Stimulated activated CD8-positive, alpha-beta memory T cell treated with anti-CD3 and anti-CD28 coated beads, Interleukin-4, amount 100 ng/mL, for 48 hours (primary cell): ENCODE results near the gene TM4SF5.

ENCODE experiments used
- DNase-seq: peaks from one replicate; pipeline ENCODE4 v3.0.0-alpha.2; 2020

The TM4SF5 gene

DNA sequence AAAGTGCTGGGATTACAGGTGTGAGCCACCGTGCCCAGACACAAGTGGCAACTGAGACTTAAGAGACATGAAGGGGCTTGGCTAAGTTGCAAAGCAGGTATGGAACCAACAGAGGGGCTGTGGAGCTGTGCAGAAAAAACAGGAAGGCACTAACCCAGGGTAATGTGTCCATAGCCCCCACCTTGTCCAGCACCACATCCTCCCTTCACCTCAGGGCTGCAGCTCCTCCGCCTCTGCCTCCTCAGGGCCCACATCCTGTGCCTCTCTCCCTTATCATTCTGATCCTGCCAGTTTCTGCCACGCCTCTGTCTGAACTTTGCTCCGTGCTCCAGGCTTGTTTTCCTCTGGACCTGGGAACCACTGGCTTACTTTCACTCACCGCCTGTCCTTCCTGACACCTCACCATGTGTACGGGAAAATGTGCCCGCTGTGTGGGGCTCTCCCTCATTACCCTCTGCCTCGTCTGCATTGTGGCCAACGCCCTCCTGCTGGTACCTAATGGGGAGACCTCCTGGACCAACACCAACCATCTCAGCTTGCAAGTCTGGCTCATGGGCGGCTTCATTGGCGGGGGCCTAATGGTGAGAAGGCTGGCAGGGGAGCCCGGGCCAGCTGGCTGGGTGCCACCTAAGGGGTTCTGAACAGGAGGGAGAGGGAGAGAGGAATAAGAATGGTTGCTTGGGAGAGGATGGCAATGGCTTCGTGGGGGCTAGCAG, at the start of gene TM4SF5:
TSS of gene TM4SF5 (plus strand) at position 368 of the 716 bp plus-strand sequence. CDS start at position 405, 37 bp downstream.
- DNase-seq = no peak

DNA sequence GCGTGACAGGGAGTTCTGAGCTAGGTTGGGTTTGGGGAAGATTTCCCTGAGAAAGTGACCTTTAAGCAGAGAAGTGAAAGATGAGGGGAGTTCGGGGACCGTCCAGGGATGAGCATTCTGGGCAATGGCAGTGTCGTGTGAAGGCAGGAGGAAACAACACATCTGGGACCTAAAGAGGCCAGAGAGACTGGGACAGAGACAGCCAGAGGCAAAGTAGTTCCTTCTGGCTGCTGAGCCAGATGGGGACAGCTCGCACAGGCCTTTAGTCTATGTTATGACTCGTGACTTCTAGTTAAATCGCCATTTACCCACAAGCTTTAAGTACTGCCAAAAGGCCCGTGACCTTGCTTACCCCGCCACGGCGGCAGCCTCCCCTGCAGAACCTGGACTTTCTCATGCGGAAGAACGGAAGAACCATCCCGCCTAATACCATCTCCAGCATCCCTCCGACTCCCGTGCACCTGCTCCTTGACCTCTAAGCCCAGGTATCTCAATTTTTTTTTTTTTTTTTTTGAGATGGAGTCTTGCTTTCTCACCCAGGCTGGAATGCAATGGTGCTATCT, 48.9 kb upstream of the TM4SF5 start:
- no peak for DNase-seq

GRCh38 chr17:4724650-4725049, 47.0 kb upstream of the TM4SF5 start:
- DNase-seq = no peak

DNA sequence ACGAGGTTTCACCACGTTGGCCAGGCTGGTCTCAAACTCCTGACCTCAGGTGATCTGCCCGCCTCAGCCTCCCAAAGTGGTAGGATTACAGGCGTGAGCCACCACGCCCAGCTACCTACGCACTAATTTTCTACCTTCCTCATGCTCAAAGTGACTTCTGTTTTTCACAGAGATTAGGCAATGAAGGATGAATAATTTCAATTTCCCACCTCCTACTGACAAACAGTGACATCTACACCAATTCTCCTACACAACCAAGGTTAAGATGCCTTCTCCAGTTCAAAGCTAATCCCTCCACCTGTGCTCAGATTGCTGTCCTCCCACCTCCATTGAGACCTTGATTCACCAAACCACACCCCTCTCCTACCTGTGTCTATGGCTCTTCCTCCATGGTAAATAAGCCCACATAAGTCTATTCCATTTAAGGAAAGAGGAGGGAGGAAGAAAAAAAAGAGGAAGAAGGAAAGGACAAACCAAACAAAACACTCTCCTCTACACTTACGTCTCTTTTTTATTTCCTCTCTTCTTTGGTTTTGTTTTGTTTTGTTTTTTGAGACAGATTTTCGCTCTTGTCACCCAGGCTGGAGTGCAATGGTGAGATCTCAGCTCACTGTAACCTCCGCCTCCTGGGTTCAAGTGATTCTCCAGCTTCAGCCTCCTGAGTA, 45.9 kb upstream of the TM4SF5 start:
- no peak for DNase-seq

- peak; percentile 48 for DNase-seq
Observed at GRCh38 chr17:4728124-4728523, 43.6 kb upstream of the TM4SF5 start.

- DNase-seq = no peak
Observed at GRCh38 chr17:4733073-4733531, 38.6 kb upstream of the TM4SF5 start.

- no peak for DNase-seq
Observed at GRCh38 chr17:4734857-4735475, 36.7 kb upstream of the TM4SF5 start.

GRCh38 chr17:4735876-4736651, 35.6 kb upstream of the TM4SF5 start:
- no peak for DNase-seq

GRCh38 chr17:4738136-4739121, 33.3 kb upstream of the TM4SF5 start:
- DNase-seq = peak; percentile 22

GRCh38 chr17:4739122-4740024, 32.3 kb upstream of the TM4SF5 start, which contains the start of the genes CXCL16 and ZMYND15:
Gene CXCL16, minus strand, starts transcription at chr17:4739928. Its CDS starts 589 bp downstream, at chr17:4739339.
Gene ZMYND15, plus strand, starts transcription at chr17:4739833. Its CDS starts 716 bp downstream, at chr17:4740549.
- peak; percentile 68 for DNase-seq

DNA sequence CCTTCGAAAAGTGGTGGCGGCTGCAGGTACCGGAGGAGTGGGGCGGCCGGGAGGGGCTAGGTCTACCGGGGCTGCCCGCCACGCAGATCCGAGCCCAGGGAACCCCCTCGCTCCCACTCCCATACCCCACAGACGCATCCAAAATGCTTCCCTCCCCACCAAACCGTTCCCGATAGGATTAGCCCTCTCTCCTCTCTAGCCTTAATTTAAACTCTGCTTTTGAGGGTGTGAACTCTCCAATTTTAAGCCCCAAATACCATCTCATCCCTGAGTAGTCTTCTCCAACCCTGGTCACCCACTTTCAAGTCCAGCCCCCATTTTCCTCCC, 31.7 kb upstream of the TM4SF5 start:
- DNase-seq = no peak

DNA sequence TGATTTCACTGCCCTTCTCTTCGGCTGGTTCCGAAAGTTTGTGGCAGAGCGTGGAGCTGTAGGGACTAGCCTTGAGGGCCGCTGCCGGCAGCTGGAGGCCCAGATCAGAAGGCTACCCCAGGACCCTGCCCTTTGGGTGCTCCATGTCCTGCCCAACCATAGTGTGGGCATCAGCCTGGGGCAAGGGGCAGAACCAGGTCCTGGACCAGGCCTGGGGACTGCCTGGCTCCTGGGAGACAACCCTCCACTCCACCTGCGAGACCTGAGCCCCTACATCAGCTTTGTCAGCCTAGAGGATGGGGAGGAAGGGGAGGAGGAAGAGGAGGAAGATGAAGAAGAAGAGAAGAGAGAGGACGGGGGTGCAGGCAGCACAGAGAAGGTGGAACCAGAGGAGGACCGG, 31.1 kb upstream of the TM4SF5 start:
- no peak for DNase-seq

GRCh38 chr17:4741544-4741943, 30.1 kb upstream of the TM4SF5 start:
- no peak for DNase-seq

DNA sequence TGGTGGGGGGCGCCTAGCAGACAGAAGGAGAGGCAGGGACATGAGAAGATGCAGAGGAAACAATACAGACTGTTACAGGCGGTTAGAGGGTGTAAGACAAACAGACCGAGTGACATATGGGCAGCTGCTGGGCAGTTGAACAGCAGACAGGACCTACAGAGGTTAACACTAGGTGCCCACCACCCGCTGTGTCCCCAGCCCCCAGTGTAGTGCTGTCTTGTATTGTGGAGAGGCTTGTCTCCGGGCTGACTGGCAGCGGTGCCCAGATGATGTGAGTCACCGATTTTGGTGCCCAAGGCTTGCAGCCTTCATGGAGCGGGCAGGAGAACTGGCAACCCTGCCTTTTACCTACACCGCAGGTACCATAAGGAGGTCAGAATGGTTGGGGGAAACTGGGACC, 29.6 kb upstream of the TM4SF5 start:
- DNase-seq = peak; percentile 21

DNA sequence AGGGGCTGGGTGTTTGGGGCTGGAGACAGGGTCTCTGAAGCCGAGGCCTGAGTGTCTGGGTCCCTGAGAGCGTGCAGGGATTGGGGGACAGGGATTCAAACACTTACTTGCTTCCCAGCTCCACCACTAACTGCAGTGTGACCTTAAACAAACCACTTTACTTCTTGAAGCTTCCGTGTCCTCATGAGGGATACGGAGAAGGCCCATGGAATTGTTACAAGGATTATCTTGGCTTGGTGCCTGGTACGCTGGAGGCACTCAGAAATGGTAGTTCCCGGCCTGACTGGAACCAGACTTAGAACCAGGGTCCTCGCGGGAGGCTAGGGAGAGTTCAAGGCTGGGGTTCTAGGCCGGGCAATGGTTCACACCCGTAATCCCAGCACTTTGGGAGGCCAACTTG, 29.1 kb upstream of the TM4SF5 start:
- no peak for DNase-seq

DNA sequence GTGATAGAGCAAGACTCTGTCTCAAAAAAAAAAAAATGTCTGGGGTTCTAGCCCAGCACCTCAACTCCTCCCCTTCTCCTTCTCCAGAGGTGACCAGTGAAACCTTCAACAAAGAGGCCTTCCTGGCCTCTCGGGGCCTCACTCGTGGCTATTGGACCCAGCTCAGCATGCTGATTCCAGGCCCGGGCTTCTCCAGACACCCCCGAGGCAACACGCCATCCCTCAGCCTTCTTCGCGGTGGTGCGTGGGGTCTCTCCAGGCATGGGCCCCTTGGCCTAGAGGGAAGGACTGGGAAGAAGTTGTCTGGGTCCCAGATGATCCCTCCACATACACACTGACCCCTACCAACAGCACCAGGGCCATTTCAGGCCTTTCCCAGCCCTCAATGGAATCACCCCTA, 28.5 kb upstream of the TM4SF5 start:
- DNase-seq = no peak

DNA sequence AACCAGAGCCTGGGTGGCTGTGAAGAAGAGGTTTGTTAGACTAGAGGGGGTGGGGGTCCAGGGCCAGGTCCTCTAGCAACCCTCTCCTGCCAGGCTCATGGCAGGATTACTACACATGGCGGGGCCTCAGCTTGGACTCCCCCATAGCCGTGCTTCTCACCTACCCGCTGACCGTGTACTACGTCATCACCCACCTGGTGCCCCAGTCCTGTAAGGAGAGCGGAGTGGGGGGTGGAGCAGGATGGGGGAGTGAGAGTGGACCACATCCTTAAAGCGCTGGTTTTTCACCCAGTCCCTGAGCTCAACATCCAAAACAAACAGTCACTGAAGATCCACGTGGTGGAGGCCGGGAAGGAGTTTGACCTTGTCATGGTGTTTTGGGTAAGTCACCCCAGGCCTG, 27.8 kb upstream of the TM4SF5 start:
- DNase-seq = no peak

DNA sequence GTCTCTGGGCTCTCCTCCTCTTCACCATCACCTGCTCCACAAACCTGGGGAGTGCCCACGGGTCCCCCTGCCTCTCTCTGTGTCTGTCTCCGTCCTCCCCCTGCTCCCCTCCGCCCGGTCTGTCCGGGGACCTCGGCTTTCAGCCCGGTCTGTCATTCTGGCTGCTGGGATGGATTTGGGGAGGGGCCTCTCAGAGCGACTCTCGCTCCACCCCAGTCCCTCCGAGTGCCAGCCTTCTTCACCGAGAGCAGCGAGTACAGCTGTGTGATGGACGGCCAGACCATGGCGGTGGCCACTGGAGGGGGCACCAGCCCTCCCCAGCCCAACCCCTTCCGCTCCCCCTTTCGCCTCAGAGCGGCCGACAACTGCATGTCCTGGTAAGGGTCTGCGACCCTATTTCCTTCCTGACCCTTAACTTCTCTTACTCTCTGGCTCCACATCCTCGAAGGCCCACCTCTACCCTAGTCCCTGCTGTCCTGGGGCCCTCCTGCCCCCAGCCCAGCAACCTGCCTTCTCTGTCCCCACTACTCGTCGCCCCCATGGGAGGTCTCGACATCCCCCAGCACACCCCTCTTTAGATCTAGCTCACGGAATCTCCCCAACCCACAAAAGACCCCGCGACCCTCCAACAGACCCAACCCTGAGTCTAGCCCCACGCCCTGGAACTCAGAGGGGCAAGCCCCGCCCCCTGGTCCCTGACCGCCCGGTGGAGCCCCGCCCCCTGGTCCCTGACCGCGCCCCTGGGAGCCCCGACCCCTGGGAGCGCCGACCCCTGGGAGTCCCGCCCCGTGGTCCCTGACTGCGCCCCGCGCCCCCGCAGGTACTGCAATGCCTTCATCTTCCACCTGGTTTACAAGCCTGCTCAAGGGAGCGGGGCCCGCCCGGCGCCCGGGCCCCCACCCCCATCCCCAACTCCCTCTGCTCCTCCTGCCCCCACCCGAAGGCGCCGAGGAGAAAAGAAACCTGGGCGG, 26.4 kb upstream of the TM4SF5 start:
- DNase-seq = no peak

DNA sequence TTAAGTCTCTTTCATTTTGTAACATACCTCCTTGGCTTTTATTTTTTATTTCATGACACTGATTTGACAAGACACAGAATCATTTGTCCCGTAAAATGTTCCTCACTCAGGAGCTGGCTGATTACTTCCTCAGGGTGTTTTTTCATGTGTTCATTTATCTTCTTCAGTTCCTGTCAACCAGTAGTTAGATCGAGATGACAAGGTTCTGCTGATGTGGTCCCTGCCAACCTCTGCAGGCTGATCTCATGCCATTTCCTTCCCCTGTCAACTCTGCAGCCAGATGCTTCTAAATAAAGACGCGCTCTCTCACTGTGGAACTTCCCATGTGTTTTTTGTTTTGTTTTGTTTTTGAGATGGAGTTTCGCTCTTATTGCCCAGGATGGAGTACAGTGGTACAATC, 23.8 kb upstream of the TM4SF5 start:
- no peak for DNase-seq
